Ascending aorta (tissue), 2 donors: ENCODE measurements around the gene CAPN9. TPM values are rescaled to one million over a fixed set of nuclear protein-coding genes. Genes with fewer than 3 reads are reported as not detected.

Experiments
- DNase-seq, 2 donors: peaks; one replicate each; pipeline ENCODE4 v3.0.0-alpha.2; 2019; ENCODE audit warnings: low spot score in 2 of 2
- H3K27ac ChIP-seq, 2 donors: fragments of 200-600 bp; sonication (generic); one replicate each; pipeline ENCODE4 v1.5.1; 2016 to 2017; ENCODE audit warnings: mild to moderate bottlenecking in 1 of 2
- H3K27me3 ChIP-seq: fragments of 200-600 bp; sonication (generic); one replicate; pipeline ENCODE4 v1.5.1; 2017
- H3K36me3 ChIP-seq, 2 donors: fragments of 200-600 bp; sonication (generic); one replicate each; pipeline ENCODE4 v1.5.1; 2016
- H3K4me1 ChIP-seq, 2 donors: fragments of 200-600 bp; sonication (generic); one replicate each; pipeline ENCODE4 v1.5.1; 2016 to 2017; ENCODE audit warnings: mild to moderate bottlenecking in 1 of 2
- H3K4me3 ChIP-seq, 2 donors: fragments of 200-600 bp; sonication (generic); one replicate each; pipeline ENCODE4 v1.5.1; 2016 to 2017; ENCODE audit warnings: mild to moderate bottlenecking in 1 of 2
- H3K9me3 ChIP-seq, 2 donors: fragments of 200-600 bp; sonication (generic); one replicate each; pipeline ENCODE4 v1.5.1; 2016
- intact Hi-C: fragments of 100-400 bp; cut with DNase I; formaldehyde crosslinking; loops from one replicate; pipeline ENCODE4 v1.15.1; 2023
- total RNA-seq: library from RNA; depleted of rRNA; stranded (reverse); fragments of >200 nt; gene quantifications from one replicate; pipeline ENCODE4 v1.1.0, GENCODE V29; 2016
- TF ChIP-seq, protein P1 (sequence below), 3 experiments: fragments of 200-600 bp in 2 of 3; fragments of 450-650 bp in 1 of 3; sonication (generic) in 2 of 3; IDR thresholded peaks; one replicate each; pipeline ENCODE4 v1.5.1; 2016 to 2019; ENCODE audit warnings: antibody characterized with exemption in 3 of 3, mild to moderate bottlenecking in 1 of 3, moderate library complexity in 1 of 3

The CAPN9 gene
- total RNA-seq, 1 donor from 2014 or later = not detected

DNA sequence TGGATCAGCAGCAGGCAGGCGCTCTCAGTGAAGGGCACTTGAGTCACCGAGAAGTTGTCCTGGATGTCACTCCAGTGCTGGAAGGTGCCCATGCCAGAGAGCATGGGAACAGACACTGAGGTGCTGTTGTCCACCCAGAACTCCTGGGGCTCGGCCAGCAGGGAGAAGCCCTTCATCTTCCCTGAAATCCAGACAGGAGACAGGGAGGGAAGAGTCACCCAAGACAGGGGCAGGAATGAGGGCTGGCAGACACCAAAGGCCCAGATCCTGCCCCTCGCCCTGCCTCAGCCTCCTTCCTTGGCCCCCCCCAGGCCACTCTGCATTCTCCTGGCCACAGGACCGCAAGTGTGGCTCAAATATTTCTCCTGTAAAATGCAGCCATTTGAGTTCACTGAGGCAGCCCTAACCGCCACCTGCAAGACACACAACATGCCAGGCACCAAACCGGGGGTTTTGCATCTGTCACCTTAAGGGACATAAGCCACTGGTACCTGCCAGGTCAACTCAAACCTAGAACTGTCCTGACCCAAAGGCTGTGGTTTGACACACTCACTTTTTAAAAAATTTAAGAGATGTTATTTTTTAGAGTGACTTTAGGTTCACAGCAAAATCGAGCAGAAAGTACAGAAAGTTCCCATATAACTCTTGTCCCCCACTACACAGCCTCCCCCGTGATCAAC, 41.0 kb upstream of the CAPN9 start:
- no peaks in the 10 kb centered on the region for H3K27me3 ChIP-seq
- no peak for DNase-seq
- H3K4me3 ChIP-seq = no peak overlapping the region
- no peak overlapping the region for H3K27ac ChIP-seq
- H3K9me3 ChIP-seq = no peaks in the 10 kb centered on the region
- no peaks in the 10 kb centered on the region for H3K36me3 ChIP-seq
- no peaks in the 10 kb centered on the region for H3K4me1 ChIP-seq
- TF ChIP-seq, protein P1, sequence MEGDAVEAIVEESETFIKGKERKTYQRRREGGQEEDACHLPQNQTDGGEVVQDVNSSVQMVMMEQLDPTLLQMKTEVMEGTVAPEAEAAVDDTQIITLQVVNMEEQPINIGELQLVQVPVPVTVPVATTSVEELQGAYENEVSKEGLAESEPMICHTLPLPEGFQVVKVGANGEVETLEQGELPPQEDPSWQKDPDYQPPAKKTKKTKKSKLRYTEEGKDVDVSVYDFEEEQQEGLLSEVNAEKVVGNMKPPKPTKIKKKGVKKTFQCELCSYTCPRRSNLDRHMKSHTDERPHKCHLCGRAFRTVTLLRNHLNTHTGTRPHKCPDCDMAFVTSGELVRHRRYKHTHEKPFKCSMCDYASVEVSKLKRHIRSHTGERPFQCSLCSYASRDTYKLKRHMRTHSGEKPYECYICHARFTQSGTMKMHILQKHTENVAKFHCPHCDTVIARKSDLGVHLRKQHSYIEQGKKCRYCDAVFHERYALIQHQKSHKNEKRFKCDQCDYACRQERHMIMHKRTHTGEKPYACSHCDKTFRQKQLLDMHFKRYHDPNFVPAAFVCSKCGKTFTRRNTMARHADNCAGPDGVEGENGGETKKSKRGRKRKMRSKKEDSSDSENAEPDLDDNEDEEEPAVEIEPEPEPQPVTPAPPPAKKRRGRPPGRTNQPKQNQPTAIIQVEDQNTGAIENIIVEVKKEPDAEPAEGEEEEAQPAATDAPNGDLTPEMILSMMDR (IDR thresholded peaks at IDR 0.05) = no peak
- intact Hi-C loops = no loop called here

DNA sequence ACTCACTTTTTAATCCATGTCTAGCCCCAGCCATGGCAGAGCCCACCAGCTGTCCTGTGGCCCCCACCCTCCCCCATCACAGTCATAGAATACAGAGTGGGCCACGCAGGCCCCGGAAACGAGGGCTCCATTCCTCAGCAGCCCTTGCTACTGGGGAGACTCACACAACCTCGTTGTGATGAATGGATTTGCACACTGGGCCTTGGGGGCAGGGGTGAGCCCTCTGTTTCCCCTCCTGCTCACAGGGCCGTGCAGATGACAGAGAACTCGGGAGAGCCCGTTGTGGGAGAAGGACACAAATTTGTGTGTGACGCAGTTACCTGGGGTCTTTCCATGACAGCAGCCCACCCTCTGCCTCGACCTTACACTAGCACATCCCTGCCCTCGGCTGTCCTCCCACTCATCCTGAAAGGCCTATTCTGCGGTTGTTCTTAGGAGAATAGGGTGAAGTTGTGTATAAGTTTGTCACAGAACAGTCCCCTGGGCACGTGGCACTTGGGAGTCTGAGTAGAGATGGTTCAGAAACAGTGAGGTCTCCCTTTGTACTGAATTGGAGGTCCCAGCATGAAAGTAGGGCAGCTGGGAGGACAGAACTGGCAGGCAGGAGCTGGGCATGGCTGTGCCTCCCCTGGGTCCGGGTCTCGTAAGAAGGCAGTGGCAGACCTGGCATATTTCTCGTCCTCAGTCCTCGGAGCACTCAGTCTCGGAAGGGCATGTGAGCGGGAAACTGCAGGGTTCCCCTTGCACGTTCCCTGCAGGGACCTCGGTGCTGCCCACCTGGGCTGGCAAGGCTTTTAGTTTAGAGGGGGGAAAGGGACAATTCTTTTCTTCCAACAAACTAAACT, 40.1 kb upstream of the CAPN9 start:
- no peak for DNase-seq
- H3K36me3 ChIP-seq = no peaks in the 10 kb centered on the region
- H3K4me3 ChIP-seq = no peak overlapping the region
- H3K27me3 ChIP-seq = no peaks in the 10 kb centered on the region
- H3K27ac ChIP-seq = no peak overlapping the region
- TF ChIP-seq, protein P1 (IDR thresholded peaks at IDR 0.05) = no peak
- H3K9me3 ChIP-seq = no peaks in the 10 kb centered on the region
- intact Hi-C loops = no loop called here
- H3K4me1 ChIP-seq = no peaks in the 10 kb centered on the region

DNA sequence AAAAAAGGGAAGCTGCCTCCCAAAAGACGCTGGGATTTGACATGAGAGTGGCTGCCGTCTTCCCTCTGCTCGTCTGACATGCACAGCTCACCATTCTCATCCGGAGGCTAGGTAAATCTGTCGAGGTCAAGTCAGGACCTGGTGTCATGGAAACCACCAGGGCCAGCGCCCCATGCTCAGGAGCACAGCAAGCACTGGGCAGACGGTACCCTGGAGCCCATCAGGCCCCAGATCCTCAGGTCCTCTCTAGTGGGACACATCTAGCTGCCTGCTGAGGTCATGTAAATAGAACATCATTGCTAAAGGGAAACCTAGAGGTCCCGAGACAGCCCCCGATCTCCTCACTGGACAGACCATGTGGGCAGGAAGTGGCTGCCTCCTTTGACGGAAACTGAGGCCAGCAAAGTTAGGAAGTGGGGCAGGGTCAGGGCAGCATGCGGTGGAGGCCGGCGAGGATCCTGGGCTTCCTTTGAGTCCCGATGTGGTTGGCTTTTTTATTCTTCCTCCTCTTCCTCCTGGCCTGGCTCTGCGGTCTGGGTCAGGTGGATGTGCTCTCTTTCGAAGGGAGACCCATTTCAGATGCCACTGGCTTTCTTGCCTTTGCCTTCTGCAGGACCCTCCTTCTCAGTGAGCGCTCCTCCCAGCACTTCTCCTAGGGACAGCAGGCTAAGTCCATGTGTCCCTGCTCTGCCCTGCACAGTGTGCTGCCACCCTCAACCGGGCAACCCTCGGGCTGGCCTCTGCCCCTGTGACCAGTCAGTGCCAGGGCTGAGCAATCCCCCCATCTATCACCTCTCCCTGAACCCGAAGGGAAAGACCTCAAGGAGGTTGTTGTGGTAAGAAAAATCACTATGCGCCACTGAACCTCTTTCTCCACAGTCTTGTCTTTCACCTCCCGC, 39.2 kb upstream of the CAPN9 start:
- Histone ChIP-seq H3K4me3 (no peak overlapping the region), H3K27ac (no peak overlapping the region), H3K27me3 (no peaks in the 10 kb centered on the region), H3K4me1 (no peaks in the 10 kb centered on the region), H3K36me3 (no peaks in the 10 kb centered on the region), H3K9me3 (no peaks in the 10 kb centered on the region)
- intact Hi-C loops = no loop called here
- TF ChIP-seq, protein P1 (IDR thresholded peaks at IDR 0.05) = no peak
- no peak for DNase-seq

DNA sequence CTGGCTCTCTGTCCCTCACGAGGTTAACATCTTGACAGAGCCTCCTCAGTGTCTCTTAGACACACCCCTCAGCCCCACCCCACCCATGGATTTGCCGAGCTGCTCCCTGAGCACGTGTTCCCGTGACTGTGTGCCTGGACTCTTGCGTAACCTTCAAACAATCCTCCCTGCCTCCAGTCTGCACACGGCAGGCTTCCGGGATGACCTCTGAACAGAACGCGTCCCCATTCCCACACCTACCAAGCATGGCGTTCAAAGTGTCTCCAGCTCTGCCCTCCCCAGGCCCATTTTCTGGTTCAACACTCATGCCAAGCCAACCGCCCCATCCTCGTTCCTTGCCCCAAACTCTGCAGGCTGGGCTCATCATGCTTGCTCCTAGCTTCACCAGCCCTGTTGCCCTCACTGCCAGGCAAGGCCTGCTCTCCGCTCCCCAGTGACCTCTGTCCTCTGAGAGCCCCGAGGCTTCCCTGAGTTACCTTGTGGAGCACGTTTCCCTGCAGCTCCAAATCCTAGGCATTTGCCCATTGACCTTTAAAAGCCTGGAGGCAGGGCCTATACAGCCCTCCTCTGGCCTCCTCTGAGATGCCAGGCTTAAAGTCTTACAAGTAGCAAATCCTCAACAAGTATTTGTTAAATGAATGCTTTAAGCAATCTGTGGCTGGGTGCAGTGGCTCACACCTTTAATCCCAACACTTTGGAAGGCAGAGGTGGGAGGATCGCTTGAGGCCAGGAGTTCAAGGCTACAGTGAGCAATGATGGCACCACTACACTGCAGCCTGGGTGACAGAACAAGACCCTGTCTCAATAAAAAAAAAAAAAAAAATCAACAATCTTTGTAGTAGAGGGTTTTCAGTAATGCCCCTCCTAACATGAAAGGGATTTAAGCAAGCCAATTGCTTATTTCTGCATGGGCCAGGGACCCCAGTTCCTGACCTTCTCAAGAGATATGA, 38.3 kb upstream of the CAPN9 start:
- intact Hi-C loops = no loop called here

More for the DNA sequence above, 38.3 kb upstream of the CAPN9 start:
- Histone ChIP-seq H3K27me3 (no peaks in the 10 kb centered on the region), H3K27ac (no peak overlapping the region), H3K4me3 (no peak overlapping the region), H3K36me3 (no peaks in the 10 kb centered on the region), H3K4me1 (peaks cover 3 to 4% of the 10 kb centered on the region in 2 donors), H3K9me3 (no peaks in the 10 kb centered on the region)
- no peak for DNase-seq
- TF ChIP-seq, protein P1 (IDR thresholded peaks at IDR 0.05) = no peak
